Esophagus squamous epithelium (tissue), 4 donors: ENCODE measurements around the gene GALNTL6.

ENCODE experiments used
- CTCF ChIP-seq, 6 experiments: fragments of 450-650 bp in 4 of 6; fragments of 200-600 bp in 2 of 6; sonication (generic) in 2 of 6; IDR thresholded peaks; one replicate each; pipeline ENCODE4 v1.5.1; 2016 to 2019; ENCODE audit warnings: antibody characterized with exemption in 6 of 6, mild to moderate bottlenecking in 4 of 6, moderate library complexity in 4 of 6
- POLR2A ChIP-seq, 4 donors: fragments of 450-650 bp; IDR thresholded peaks; one replicate each; pipeline ENCODE4 v1.6.1; 2017; ENCODE audit warnings: antibody characterized with exemption in 4 of 4, mild to moderate bottlenecking in 4 of 4, moderate library complexity in 3 of 4

- no peak for TF ChIP-seq POLR2A (IDR thresholded peaks at IDR 0.05)
- no peak for TF ChIP-seq CTCF (IDR thresholded peaks at IDR 0.05)
Observed at GRCh38 chr4:172009446-172010230, 196.4 kb downstream of the GALNTL6 start.
